ENCODE data around the gene TMEM62. TPM values are rescaled to one million over a fixed set of nuclear protein-coding genes. Genes with fewer than 3 reads are reported as not detected.

Gene TMEM62
- total RNA-seq, 6 experiments from 2014 or later = 7.6 to 17.1 (median 9.6) TPM

GRCh38 chr15:43093026-43093425 lies 40.4 kb upstream of the TMEM62 start:
- 77% methylated on average over 1 of the region's 1 CpG for WGBS (ENCODE audit: insufficient coverage, low coverage, low lambda C conversion rate, missing lambda C conversion rate)
- H3K9me3 ChIP-seq = no peaks in the 10 kb centered on the region
- intact Hi-C loops (cut with DNase I) = no loop called here
- no peak overlapping the region for H3K27ac ChIP-seq
- H3K4me1 ChIP-seq = no peaks in the 10 kb centered on the region
- DNase-seq = no peak
- TF ChIP-seq POLR2A (IDR thresholded peaks at IDR 0.05) (no peak), CTCF (IDR thresholded peaks at IDR 0.05) (no peak)
- no peaks in the 10 kb centered on the region for H3K27me3 ChIP-seq
- H3K36me3 ChIP-seq = no peaks in the 10 kb centered on the region
- H3K4me3 ChIP-seq = no peak overlapping the region
- peak in 1 of 4 donors; percentile 16 for ATAC-seq

- 57% methylated on average over 1 of the region's 1 CpG for WGBS (ENCODE audit: insufficient coverage, low coverage, low lambda C conversion rate, missing lambda C conversion rate)
- Histone ChIP-seq H3K4me3 (no peak overlapping the region), H3K36me3 (no peaks in the 10 kb centered on the region), H3K4me1 (no peaks in the 10 kb centered on the region), H3K9me3 (no peaks in the 10 kb centered on the region), H3K27ac (no peak overlapping the region), H3K27me3 (no peaks in the 10 kb centered on the region)
- intact Hi-C loops (cut with DNase I) = no loop called here
- DNase-seq (no peak), ATAC-seq (no peak)
- TF ChIP-seq POLR2A (IDR thresholded peaks at IDR 0.05) (no peak), CTCF (IDR thresholded peaks at IDR 0.05) (no peak)
Measured at GRCh38 chr15:43094416-43095030, 38.9 kb upstream of the TMEM62 start.

- no peak overlapping the region for H3K4me3 ChIP-seq
- no peaks in the 10 kb centered on the region for H3K36me3 ChIP-seq
- intact Hi-C loops (cut with DNase I) = no loop called here
- H3K27ac ChIP-seq = no peak overlapping the region
- WGBS (ENCODE audit: insufficient coverage, low coverage, low lambda C conversion rate, missing lambda C conversion rate) = 43% methylated on average over 1 of the region's 1 CpG
- no peaks in the 10 kb centered on the region for H3K9me3 ChIP-seq
- H3K4me1 ChIP-seq = no peaks in the 10 kb centered on the region
- no peaks in the 10 kb centered on the region for H3K27me3 ChIP-seq
- no peak for ATAC-seq
- no peak for DNase-seq
- TF ChIP-seq POLR2A (IDR thresholded peaks at IDR 0.05) (no peak), CTCF (IDR thresholded peaks at IDR 0.05) (no peak)
Measured at GRCh38 chr15:43095243-43095642, 38.1 kb upstream of the TMEM62 start.

- TF ChIP-seq CTCF (IDR thresholded peaks at IDR 0.05) (no peak), POLR2A (IDR thresholded peaks at IDR 0.05) (no peak)
- Histone ChIP-seq H3K9me3 (no peaks in the 10 kb centered on the region), H3K27me3 (no peaks in the 10 kb centered on the region), H3K4me3 (no peak overlapping the region), H3K4me1 (no peaks in the 10 kb centered on the region), H3K27ac (no peak overlapping the region), H3K36me3 (no peaks in the 10 kb centered on the region)
- DNase-seq (no peak), ATAC-seq (no peak)
- intact Hi-C loops (cut with DNase I) = no loop called here
- WGBS (ENCODE audit: insufficient coverage, low coverage, low lambda C conversion rate, missing lambda C conversion rate) = 83% methylated on average over 5 of the region's 8 CpGs
Measured at GRCh38 chr15:43095708-43096347, 37.6 kb upstream of the TMEM62 start.

Data from right lobe of liver (tissue), 6 donors.